HEK293 (cell line): ENCODE measurements around the gene MORC4.
A peak's percentile ranks its signal among the peaks of the same experiment; 100 is the strongest.

Experiments used
- HOXA7 ChIP-seq: sonication (generic); formaldehyde crosslinking; IDR thresholded peaks from 2 replicates; pipeline ENCODE4 v1.8.1; 2022; ENCODE audit warnings: missing genetic modification reagents, borderline replicate concordance
- KLF9 ChIP-seq: fragments of 450-650 bp; formaldehyde crosslinking; IDR thresholded peaks from 2 replicates; pipeline ENCODE4 v1.5.1; 2016; ENCODE audit warnings: missing biosample characterization, missing genetic modification characterization, low read depth
- SALL2 ChIP-seq: fragments of 450-650 bp; formaldehyde crosslinking; IDR thresholded peaks from 2 replicates; pipeline ENCODE4 v1.5.0; 2017; ENCODE audit warnings: missing biosample characterization, mild to moderate bottlenecking, missing genetic modification characterization, borderline replicate concordance
- SCRT1 ChIP-seq: fragments of 450-650 bp; formaldehyde crosslinking; IDR thresholded peaks from 2 replicates; pipeline ENCODE4 v1.5.1; 2016; ENCODE audit warnings: missing biosample characterization, missing genetic modification characterization, borderline replicate concordance
- SETDB1 ChIP-seq: IDR thresholded peaks from one replicate; pipeline ENCODE4 v1.6.1; 2017; ENCODE audit warnings: mild to moderate bottlenecking, low read length, moderate library complexity, mixed read lengths; ENCODE audit not compliant: insufficient read length
- ZNF184 ChIP-seq: fragments of 450-650 bp; IDR thresholded peaks from 2 replicates; pipeline ENCODE4 v1.5.1; 2018; ENCODE audit warnings: missing biosample characterization, mild to moderate bottlenecking, missing genetic modification characterization
- ZNF248 ChIP-seq: fragments of 450-650 bp; formaldehyde crosslinking; IDR thresholded peaks from 2 replicates; pipeline ENCODE4 v1.5.1; 2017; ENCODE audit warnings: missing biosample characterization, missing genetic modification characterization
- ZNF521 ChIP-seq: fragments of 450-650 bp; formaldehyde crosslinking; IDR thresholded peaks from 2 replicates; pipeline ENCODE4 v1.5.1; 2017; ENCODE audit warnings: missing biosample characterization, mild to moderate bottlenecking, missing genetic modification characterization
- TF ChIP-seq, protein P1 (sequence below): fragments of 450-650 bp; formaldehyde crosslinking; IDR thresholded peaks from 2 replicates; pipeline ENCODE4 v1.5.1; 2016; ENCODE audit warnings: missing biosample characterization, missing genetic modification characterization
- TF ChIP-seq, protein P2 (sequence below): fragments of 450-650 bp; formaldehyde crosslinking; IDR thresholded peaks from 2 replicates; pipeline ENCODE4 v1.5.1; 2016; ENCODE audit warnings: missing biosample characterization, missing genetic modification characterization

DNA sequence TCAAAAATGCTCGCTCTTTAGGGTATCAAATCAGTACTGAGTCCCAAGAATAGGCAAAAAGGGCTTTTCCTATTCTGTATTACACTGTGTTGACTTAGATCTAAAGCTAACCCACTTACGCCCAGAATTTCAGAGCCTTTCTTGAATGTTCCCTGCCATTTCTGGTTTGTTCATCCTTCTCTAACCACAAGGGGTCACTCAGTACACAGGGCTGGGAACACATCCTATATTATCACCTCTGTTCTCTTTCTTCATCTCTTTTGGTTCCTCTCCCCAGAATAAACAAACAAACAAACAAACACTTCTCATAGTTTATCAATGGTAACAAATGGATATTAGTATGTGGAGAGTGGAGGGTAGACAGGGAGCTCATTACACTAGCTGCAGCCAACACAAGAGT lies 25.5 kb upstream of the MORC4 start:
- TF ChIP-seq SETDB1 (no peak), KLF9 (no peak), HOXA7 (CRISPR knock-in tag) (no peak), ZNF248 (tag by site-specific recombination) (no peak), ZNF521 (tag by site-specific recombination) (no peak), SCRT1 (tag by site-specific recombination) (no peak), ZNF184 (tag by site-specific recombination) (no peak), SALL2 (tag by site-specific recombination) (no peak)
- TF ChIP-seq, protein P1, sequence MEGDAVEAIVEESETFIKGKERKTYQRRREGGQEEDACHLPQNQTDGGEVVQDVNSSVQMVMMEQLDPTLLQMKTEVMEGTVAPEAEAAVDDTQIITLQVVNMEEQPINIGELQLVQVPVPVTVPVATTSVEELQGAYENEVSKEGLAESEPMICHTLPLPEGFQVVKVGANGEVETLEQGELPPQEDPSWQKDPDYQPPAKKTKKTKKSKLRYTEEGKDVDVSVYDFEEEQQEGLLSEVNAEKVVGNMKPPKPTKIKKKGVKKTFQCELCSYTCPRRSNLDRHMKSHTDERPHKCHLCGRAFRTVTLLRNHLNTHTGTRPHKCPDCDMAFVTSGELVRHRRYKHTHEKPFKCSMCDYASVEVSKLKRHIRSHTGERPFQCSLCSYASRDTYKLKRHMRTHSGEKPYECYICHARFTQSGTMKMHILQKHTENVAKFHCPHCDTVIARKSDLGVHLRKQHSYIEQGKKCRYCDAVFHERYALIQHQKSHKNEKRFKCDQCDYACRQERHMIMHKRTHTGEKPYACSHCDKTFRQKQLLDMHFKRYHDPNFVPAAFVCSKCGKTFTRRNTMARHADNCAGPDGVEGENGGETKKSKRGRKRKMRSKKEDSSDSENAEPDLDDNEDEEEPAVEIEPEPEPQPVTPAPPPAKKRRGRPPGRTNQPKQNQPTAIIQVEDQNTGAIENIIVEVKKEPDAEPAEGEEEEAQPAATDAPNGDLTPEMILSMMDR (tag by site-specific recombination) = peak; percentile 76
- TF ChIP-seq, protein P2, sequence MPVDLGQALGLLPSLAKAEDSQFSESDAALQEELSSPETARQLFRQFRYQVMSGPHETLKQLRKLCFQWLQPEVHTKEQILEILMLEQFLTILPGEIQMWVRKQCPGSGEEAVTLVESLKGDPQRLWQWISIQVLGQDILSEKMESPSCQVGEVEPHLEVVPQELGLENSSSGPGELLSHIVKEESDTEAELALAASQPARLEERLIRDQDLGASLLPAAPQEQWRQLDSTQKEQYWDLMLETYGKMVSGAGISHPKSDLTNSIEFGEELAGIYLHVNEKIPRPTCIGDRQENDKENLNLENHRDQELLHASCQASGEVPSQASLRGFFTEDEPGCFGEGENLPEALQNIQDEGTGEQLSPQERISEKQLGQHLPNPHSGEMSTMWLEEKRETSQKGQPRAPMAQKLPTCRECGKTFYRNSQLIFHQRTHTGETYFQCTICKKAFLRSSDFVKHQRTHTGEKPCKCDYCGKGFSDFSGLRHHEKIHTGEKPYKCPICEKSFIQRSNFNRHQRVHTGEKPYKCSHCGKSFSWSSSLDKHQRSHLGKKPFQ = no peak
